Prostate gland (tissue), 2 donors: ENCODE measurements around the gene ALDH3A1.

Experiments used
- CTCF ChIP-seq, 4 experiments: fragments of 200-600 bp in 2 of 4; fragments of 450-650 bp in 2 of 4; sonication (generic) in 2 of 4; IDR thresholded peaks; 1 replicate in 3 of 4; 2 replicates in 1 of 4; pipeline ENCODE4 v1.5.1; 2016 to 2019; ENCODE audit warnings: antibody characterized with exemption in 4 of 4, mild to moderate bottlenecking in 2 of 4, moderate library complexity in 2 of 4
- POLR2AphosphoS5 ChIP-seq: sonication (generic); formaldehyde crosslinking; IDR thresholded peaks from one replicate; pipeline ENCODE4 v1.6.1; 2017; ENCODE audit warnings: antibody characterized with exemption

GRCh38 chr17:19736071-19736470 is 12.0 kb downstream of the ALDH3A1 start:
- TF ChIP-seq POLR2AphosphoS5 (no peak), CTCF (IDR thresholded peaks at IDR 0.05) (no peak)
